ENCODE results near the gene KRTAP10-12.

The KRTAP10-12 gene

DNA sequence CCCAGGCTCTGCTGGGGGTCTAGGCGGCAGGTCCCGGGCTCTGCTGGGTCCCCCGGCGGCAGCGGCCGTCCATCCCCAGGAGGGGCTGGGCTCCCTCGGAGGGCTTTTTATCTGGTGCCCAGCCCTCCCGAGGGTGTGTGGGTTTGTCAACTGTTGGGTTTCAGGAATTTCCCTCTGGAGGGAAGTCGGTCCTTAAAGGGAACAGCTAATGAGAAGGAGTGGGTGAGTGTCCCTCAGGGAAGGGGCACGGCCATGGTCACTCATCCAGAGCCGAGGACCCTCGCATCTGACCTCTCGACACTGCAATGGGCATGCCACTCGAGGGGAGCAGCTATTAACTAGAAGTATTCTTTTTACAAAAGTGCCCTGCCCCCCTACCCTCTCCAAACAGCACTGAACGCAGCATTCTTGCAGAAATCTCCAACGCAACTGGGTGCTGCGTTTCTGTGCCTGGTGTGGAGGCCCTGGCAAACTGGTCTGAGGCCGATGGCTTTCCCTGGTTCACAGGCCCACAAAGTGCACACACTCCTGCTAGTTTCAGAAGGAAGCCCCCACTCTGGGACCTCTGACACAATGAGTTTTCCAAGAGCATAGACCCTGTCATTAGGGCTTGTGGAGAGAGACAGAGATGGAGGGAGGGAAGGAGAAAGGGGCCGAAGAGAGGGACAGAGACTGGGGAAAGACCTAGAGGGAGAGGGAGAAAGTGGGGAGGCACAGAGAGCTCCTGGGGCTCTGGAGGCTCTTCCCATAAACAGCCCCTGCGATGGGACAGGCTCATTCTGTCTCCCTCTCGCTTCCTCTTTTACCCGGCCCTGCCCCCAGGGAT lies 15.4 kb downstream of the KRTAP10-12 start:
- DNase-seq = peak; percentile 6

DNA sequence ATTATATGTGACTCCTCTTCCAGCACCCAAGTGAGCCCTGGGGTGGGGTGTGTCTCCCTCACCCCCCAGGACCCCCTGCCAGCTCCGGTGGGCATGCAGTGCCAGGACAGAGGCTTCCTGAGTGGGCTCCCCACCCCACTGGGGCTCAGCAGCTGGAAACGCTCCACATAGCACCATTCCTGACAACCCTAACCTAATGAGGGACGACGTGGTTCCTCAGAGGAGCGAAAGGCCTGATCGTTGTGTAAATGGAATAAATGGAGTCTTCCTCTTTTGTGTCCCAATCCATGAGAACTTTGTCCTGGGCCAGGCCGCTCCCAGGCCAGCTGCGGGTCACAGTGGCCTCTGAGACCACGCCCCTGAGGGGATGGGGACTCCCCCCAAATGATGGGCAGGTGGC lies 16.2 kb downstream of the KRTAP10-12 start:
- DNase-seq = peak; percentile 7

DNA sequence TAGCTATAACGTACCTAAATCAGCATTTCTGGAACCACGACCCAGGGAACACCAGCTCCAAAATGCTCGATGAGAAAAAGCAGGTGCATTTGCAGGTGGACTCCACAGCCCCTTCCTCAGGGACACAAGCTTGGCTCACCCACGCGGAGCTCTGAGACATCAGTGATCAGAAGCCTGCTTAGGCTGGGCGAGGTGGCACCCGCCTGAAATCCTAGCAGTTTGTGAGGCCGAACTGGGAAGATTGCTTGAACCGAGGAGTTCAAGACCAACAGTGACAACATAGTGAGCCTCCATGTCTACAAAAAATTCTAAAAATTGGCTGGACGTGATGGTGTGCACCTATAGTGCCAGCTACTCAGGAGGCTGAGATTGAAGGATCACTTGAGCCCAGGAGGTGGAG lies 16.9 kb downstream of the KRTAP10-12 start:
- DNase-seq = no peak

DNA sequence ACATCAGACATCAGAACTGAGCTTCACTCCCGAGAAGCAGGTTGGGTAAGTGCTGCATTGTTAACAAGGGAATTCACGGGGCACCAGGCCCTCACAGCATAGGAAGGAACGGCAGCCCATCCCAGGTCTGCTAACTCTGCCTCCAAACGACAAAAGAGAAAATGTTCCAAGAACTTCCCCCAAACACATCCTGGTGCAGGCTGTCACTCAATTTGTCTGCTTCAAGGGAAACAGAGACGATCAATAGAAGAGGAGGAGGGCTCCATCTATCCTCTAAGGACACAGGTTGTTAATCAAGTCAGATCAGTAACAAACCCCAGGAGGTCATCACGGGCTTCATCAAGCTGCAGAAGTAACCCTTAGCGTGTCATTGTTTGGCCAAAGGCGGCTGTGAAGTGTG lies 17.9 kb downstream of the KRTAP10-12 start:
- no peak for DNase-seq

DNA sequence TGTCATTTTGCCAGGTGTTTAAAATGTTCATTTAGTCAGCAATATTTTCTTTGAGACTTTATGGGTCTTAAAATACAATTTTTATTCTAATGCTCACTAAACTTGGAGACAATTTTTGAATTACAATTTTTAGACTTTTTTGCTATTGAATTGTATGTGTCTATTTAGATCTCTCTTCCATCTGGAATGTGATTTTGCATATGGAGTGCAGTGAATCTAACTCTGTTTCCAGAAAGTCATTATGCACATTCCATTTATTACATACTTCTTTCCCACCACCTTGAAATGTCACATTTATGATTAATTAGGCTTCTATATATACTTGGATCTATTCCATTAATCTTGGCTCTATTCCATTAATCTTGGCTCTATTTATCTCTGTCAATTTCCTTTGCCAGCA lies 20.0 kb downstream of the KRTAP10-12 start:
- DNase-seq = no peak

DNA sequence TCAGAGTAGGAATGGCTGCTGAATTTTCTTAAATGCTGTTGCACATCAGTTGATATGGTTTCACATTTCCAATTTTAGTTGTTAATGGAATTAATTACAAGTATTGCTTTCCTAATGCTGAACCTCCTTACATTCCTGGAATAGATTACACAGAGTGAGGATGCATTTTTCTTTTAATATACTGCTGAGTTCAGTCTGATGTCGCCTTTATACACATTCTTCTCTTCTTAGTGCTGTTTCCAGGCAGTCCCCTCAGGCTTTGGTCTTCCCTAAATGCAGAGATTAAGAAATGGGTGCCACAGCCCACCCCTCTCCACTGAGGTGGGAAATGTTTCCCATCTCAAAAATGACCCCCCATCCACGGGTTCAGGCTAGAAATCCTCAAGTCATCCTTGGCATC lies 21.1 kb downstream of the KRTAP10-12 start:
- DNase-seq = no peak

- no peak for DNase-seq
Observed at GRCh38 chr21:44718571-44718970, 21.6 kb downstream of the KRTAP10-12 start.

DNA sequence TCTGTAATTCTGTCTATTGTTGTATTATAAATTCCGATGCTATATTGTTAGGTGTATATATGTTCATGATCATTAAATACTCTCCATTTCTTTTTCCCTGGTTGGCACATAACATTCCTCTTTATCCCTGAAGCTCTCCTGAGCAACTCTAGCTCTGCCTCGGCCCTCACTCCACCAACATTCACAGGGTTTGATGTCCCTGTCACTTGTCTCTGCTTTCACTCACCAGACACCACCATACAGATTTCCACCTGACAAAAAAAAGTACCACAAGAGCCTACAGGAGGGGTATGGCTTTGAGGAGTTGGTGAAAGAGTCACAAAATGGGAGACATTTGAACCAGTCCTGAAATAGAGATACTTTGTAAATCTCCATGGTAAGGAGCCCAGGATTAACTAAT lies 23.2 kb downstream of the KRTAP10-12 start:
- DNase-seq = no peak

DNA sequence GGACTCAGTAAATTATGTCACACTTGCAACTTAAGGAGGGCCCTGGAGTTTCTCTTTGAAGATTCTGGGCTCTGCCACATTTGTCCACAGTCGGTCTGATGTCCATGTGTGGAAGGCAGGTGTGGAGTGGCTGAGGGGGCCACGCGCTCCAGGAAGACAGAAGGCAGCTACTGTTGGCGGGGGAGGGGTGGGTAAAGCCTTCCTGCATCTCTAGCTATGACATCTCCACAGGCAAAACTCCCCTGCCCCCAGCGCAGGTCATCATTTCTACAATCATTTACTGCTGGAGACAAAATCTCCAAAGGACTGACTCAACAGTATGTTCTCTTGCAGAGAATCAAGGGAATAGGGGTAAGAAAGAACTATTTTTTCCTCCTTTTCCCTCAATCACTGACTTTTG lies 25.8 kb downstream of the KRTAP10-12 start:
- no peak for DNase-seq

GRCh38 chr21:44723177-44724131 lies 26.5 kb downstream of the KRTAP10-12 start:
- peak; percentile 37 for DNase-seq

DNA sequence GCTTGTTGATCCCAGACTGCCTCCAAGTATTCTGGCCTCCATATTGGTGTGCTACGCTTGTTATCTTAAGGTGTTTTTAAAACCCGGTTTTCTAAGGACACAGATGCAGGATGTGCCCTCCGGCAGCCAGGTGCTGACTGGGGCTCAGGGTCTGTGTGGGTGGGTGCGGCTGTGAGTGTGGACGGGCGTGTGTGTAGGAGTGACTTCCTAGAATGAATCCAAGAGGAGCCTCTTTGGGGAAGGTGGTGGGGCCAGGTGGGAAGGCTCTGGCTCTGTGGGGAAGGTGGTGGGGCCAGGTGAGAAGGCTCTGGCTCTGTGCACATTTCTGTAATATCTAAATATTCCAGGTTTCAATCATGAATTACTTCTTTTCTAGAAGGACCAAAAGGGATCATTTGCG lies 27.2 kb downstream of the KRTAP10-12 start:
- no peak for DNase-seq

GRCh38 chr21:44724926-44725325 lies 28.0 kb downstream of the KRTAP10-12 start:
- DNase-seq = no peak

DNA sequence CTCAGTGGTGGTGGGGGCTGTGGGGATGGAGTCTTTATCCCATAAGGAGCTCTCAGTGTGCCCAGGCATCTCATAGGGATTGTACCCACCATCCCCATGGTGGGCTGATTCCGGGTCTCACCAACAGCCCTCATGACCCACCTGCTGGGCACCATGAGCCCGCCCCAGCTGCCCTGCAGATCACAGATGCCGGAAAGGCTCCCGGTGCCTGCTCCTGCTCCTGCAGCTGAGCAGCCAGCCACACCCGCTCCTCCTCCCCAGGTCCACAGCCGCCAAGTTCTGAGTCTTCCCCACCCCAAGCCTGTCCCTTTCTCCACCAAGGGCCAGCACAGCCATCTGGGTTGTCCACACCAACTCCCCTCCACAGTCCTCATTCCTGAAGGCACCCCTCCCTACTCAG lies 29.9 kb downstream of the KRTAP10-12 start:
- no peak for DNase-seq

GRCh38 chr21:44727321-44727720 lies 30.3 kb downstream of the KRTAP10-12 start:
- DNase-seq = no peak

- no peak for DNase-seq
Observed at GRCh38 chr21:44727757-44728156, 30.8 kb downstream of the KRTAP10-12 start.

GRCh38 chr21:44728716-44729115 lies 31.7 kb downstream of the KRTAP10-12 start:
- DNase-seq = no peak

DNA sequence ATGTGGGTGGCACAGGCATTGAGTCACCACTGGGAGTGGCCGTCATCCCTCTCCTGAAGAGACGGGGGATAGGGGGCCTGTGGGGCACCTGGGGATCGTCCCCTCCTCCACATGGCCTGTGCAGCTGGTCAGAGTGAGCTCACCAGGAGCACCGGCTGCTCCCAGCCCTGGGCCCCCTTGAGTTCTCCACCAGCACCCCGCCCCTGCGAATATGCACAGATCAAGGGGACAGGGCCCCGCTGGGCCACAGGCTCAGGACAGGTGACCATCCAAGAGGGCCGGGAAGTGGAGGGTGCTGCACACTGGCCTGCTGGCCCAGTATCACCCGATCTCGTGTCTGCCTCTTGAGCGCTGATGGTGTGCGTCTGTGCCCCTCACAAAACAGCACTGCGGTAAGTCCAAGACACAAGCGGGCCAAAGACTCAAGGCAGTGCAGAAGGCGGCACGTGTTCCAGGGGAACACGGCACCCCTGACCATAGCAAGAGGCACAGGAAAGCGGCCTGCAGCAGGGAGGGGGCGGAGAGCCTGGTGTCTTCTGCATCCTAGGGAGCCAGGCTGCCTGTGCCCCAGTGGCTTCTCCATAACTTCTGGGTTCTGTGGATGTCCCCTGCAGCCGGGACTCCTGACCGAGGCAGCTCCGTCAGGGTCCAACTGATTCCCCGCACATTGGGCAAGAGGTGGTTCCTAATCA lies 32.5 kb downstream of the KRTAP10-12 start:
- DNase-seq = no peak

GRCh38 chr21:44730028-44730395 lies 33.0 kb downstream of the KRTAP10-12 start:
- no peak for DNase-seq

- DNase-seq = no peak
Observed at GRCh38 chr21:44730951-44731579, 34.1 kb downstream of the KRTAP10-12 start.

DNA sequence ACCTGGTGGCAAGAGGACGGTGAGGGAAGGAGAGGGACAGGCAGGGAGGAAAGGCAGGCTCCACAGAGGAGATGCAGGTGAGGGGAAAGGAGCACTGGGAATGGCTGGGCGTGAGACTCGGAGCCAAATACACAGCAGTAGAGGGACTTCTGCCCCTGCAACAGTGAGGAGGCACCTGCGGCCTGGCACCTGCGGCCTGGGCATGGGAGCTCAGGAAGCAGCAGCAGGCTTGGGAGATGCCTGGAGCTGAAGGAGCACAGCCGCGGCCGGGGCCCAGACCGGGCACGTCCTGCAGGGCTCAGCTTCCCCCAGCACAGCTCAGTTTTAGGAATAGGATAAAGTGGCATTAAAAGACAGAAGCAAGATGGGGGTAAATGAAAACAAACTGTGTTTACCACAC lies 35.3 kb downstream of the KRTAP10-12 start:
- no peak for DNase-seq

- DNase-seq = no peak
Observed at GRCh38 chr21:44732956-44733355, 36.0 kb downstream of the KRTAP10-12 start.

GRCh38 chr21:44734026-44734745 lies 37.2 kb downstream of the KRTAP10-12 start:
- DNase-seq = no peak
